ENCODE results near the gene LRRFIP1.

GRCh38 chr2:237588044-237588696, 39.2 kb upstream of the LRRFIP1 start:
- TF ChIP-seq CTCF (IDR thresholded peaks at IDR 0.05), result no peak
- no peak for TF ChIP-seq POLR2A (IDR thresholded peaks at IDR 0.05)
